HG03045 (cell line): Measurements from ENCODE around the gene TAF13.
"Not testable (repeated sequence)": the region's sequence is repeated elsewhere in the genome, so short reads cannot be mapped to it uniquely, and the experiment has no call there.

Experiments
- ATAC-seq: cut with Tn5 transposase; IDR thresholded peaks from one replicate; pipeline ENCODE4 v1.9.1; 2021; ENCODE audit warnings: mild to moderate bottlenecking, moderate library complexity; ENCODE audit not compliant: unreplicated experiment

Gene TAF13

GRCh38 chr1:109091839-109092193 is 16.0 kb upstream of the TAF13 start:
- no peak for ATAC-seq

- ATAC-seq: peak; percentile 61
Observed at GRCh38 chr1:109091078-109091838, 15.5 kb upstream of the TAF13 start.

GRCh38 chr1:109090196-109091077 is 14.6 kb upstream of the TAF13 start, which contains the start of gene TMEM167B:
Gene TMEM167B, plus strand, starts transcription at chr1:109090764. Its CDS starts 109 bp downstream, at chr1:109090873.
- ATAC-seq: peak; percentile 91

- ATAC-seq: no peak
Observed at GRCh38 chr1:109089242-109090015, 13.6 kb upstream of the TAF13 start.

GRCh38 chr1:109084563-109085517 is 9.0 kb upstream of the TAF13 start:
- ATAC-seq: no peak

- ATAC-seq: no peak
Observed at GRCh38 chr1:109083923-109084322, 8.1 kb upstream of the TAF13 start.

- ATAC-seq: no peak
Observed at GRCh38 chr1:109083501-109083900, 7.7 kb upstream of the TAF13 start.

- no peak for ATAC-seq
Observed at GRCh38 chr1:109080441-109081082, 4.8 kb upstream of the TAF13 start.

- ATAC-seq: no peak
Observed at GRCh38 chr1:109079240-109079622, 3.4 kb upstream of the TAF13 start.

- no peak for ATAC-seq
Observed at GRCh38 chr1:109078317-109078716, 2.5 kb upstream of the TAF13 start.

- no peak for ATAC-seq
Observed at GRCh38 chr1:109069294-109069693, 6.5 kb downstream of the TAF13 start.

- ATAC-seq: no peak
Observed at GRCh38 chr1:109067883-109068282, 7.9 kb downstream of the TAF13 start.

GRCh38 chr1:109065137-109065536 is 10.7 kb downstream of the TAF13 start:
- no peak for ATAC-seq

GRCh38 chr1:109061183-109061582 is 14.6 kb downstream of the TAF13 start:
- ATAC-seq: no peak

GRCh38 chr1:109060707-109061106 is 15.1 kb downstream of the TAF13 start:
- ATAC-seq: no peak

- no peak for ATAC-seq
Observed at GRCh38 chr1:109059026-109059425, 16.8 kb downstream of the TAF13 start.

GRCh38 chr1:109056064-109056463 is 19.7 kb downstream of the TAF13 start:
- no peak for ATAC-seq

- not testable (repeated sequence) for ATAC-seq
Observed at GRCh38 chr1:109052145-109052544, 23.7 kb downstream of the TAF13 start.

GRCh38 chr1:109050228-109050995 is 25.4 kb downstream of the TAF13 start:
- no peak for ATAC-seq
